NCI-H748 (cell line): ENCODE data around the gene CRISP2.
"Not testable (repeated sequence)": the region's sequence is repeated elsewhere in the genome, so short reads cannot be mapped to it uniquely, and the experiment has no call there.

Experiments used
- DNase-seq: peaks from one replicate; lab custom pipeline; 2025; ENCODE audit not compliant: unreplicated experiment; lab: John Stamatoyannopoulos, UW

CRISP2 gene

DNA sequence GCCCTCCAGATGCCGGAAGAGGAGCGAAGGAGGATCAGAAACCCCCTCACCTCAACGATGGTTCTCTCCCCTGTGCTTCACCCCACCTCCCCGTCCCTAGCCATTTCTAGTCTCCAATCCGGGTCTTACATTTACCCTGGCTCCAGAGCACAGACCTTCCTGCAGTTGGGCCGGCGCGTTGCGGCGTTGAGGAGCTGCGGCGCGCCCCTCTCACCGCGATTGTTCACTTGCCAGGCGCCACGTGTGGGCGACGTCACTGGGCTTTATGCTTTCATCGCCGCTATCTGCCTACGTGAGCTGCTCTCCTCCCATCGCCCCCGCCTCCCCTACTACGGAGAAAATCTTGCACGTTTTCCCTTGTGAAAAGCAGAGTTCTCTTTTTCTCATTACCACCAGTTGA is at the start of gene CRISP2:
Gene CRISP2 (minus strand): TSS at position 198 of the 400 bp plus-strand sequence. CDS start 4,347 bp downstream, outside the sequence.
- DNase-seq, result no peak

DNA sequence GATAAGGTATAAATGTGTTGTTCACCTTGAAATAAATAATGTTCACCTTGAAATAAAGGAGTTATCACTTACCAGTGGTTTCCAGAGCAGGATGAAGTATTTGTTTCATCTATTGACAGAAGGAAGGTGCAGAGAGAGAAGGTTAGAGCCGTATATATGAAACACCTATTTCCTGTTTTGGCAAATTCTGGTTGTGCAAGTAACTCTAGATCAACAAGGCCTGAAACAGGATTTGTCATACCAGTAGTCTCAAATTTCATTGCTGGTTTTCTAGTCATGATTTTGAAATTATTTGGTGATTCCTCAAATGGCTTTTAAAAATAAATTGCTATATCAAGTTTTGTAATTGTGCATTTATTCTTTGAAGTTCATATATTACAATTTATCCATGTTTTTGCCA is 30.9 kb upstream of the CRISP2 start, which contains the start of gene CRISP3:
Gene CRISP3 (minus strand): TSS at position 130 of the 400 bp plus-strand sequence. CDS start 21 bp downstream, at position 109.
- DNase-seq, result peak; percentile 48

- DNase-seq, result no peak
Measured at GRCh38 chr6:49743429-49743828, 30.1 kb upstream of the CRISP2 start.

- DNase-seq, result peak; percentile 89
Measured at GRCh38 chr6:49739423-49739822, 26.1 kb upstream of the CRISP2 start.

- DNase-seq, result peak; percentile 12
Measured at GRCh38 chr6:49736017-49736508, 22.7 kb upstream of the CRISP2 start.

DNA sequence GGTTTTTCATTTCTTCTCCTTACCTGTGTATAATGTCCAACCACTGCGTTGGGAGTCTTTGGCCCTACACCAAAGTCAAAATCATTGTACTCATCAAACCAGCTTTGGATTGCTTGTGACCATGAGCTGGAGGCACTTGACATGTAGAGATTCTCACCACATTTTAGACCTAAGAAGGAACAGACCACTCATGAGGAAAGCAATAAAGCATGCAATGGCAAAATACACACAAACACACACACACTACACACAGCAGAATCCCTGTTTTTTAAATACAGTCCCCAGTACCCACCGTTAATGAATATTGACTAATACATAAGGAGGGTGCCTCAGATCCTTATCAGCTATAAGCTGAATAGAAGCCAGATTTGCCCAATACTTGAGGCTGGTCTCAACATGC is 20.3 kb upstream of the CRISP2 start:
- DNase-seq, result no peak

DNA sequence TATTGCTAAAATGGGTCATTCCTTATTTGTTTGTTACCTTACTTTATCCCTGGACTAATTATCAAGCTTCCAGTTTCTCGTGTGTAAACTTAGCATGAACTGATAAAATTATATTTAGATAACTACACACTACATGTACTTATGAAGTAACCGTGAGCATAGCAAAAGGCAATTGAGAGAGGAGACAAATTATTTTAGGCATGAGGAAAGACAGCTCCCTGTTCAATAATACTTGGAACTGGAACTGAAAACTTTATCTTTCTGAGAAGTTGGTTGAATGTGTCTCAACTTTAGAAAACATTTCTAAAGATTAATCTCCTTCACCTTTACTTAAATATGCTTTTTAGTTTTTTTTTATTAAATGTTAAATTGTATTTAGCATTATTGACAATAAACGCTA is 19.4 kb upstream of the CRISP2 start:
- DNase-seq, result no peak

- no peak for DNase-seq
Measured at GRCh38 chr6:49730251-49730650, 16.9 kb upstream of the CRISP2 start.

DNA sequence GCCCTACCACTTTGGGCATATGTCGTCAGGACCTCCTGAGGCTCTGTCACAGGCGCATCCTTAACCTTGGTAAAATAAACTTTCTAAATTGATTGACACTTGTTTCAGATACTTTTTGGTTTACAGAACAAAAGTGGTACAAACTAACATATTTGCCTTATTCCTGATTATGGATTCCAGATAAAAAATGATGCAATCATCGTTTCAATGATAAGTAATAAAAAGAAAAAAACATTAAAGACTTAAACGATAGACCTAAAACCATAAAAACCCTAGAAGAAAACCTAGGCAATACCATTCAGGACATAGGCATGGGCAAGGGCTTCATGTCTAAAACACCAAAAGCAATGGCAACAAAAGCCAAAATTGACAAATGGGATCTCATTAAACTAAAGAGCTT is 10.6 kb upstream of the CRISP2 start:
- not testable (repeated sequence) for DNase-seq

- no peak for DNase-seq
Measured at GRCh38 chr6:49721297-49721696, 8.0 kb upstream of the CRISP2 start.

DNA sequence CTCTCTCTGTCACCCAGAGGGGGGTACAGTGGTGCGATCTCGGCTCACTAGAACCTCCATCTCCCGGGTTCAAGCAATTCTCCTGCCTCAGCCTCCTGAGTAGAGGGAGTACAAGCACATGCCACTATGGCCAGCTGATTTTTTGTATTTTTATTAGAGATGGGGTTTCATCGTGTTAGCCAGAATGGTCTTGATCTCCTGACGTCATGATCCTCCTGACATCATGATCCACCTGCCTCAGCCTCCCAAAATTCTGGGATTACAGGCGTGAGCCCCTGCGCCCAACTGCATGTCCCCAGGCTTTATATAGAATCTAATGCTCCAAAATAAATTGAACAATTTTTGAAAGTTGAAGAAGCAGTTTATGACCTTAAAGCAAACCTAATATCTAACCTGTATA is 7.0 kb upstream of the CRISP2 start:
- no peak for DNase-seq

DNA sequence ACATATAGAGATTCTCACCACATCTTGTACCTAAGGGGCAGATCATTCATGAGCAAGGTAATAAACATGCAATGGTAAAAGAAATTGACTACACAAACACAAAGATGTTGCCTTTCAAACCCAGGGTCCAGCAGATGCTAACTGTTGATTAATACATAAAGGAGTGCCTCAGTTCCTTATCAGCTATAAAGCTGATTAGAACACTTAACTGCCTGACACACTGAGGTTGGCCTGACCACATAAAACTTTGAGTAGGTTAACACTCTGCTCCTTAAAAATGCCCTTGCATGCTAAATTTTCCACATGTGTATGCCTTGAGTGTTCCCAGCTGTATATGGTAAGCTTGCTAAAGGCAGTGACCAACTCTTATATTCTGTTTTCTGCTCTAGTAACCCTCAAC is 14.9 kb downstream of the CRISP2 start:
- no peak for DNase-seq

GRCh38 chr6:49693512-49693911 is 19.8 kb downstream of the CRISP2 start:
- no peak for DNase-seq

DNA sequence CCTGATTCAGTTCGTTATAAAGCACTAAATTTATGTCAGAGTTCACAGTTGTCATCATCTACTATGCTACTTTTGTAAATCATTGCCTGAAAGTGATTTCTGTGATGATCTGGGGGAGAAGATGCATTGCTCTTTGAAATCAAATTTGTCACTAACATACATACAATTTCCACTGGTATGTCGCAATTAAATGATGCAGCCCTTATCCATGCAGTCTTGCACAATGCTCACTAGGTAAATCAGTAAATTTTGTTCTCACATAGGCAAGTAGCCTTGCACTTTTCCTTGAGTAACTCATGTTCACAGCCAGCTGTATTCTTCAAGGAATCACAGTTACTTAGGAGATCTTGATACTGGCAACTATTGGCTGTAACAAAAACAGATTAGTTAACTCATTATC is 20.8 kb downstream of the CRISP2 start:
- no peak for DNase-seq

DNA sequence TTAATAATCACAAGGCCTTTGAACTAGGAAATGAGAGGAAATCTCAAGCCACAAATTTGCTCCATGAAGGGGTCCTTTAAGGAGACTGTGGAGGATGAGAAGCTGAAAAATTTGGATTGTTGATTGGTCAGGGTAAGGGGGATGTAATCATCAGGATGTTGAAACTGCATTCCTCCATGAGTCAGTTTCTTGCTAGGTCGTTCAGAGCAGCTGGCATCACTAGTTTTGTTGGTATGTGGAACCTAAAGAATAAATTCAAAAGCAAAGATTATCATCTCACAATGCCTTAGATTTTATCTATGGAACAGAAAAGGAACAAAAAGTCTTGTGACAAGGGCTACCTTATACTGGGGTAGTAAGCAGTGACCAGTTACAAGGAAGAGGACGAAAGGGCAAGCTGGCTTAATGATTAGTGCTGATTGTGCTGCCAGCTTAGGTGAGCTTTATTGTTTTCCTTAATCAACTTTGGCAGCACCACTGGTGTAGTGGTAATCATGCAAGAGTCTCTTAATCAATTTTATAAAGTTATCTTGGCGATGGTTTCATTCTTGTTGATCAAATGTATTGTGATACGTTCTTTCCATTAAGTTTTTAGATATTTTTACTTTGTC is 36.6 kb downstream of the CRISP2 start:
- no peak for DNase-seq

DNA sequence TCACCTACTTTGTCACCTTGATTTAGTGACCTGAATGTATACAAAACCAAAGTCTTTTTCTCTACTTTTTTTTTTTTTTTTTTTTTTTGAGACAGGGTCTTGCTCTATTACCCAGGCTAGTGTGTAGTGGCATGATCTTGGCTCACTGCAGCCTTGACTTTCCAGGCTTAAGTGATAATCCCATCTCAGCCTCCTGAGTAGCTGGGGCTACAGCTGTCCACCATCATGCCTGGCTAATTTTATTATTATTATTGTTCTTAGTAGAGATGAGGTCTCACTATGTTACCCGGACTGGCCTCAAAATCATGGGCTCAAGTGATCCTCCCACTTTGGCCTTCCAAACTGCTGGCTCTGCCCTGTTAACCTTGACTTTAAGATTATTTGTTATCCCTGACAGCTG is 37.5 kb downstream of the CRISP2 start:
- no peak for DNase-seq

DNA sequence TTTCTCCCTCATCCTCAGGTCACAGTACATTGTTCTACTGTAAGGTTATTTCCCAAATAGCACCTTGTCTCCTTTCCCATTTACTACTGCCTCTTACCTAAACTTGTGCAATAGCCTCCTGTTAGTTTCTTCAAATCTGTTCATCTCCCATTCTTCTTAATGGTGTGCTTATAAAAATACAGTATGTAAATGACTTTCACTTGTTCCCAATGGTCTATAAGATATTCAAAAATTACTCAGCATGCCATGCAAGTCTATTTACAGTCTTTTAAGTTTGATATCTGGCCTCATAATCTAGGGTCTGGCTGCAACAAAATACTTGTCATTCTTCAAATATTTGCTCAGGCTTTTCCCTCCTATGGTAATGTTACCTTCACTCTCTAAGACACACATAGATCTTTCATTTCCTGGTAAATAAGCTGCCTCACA is 45.2 kb downstream of the CRISP2 start:
- DNase-seq, result no peak

DNA sequence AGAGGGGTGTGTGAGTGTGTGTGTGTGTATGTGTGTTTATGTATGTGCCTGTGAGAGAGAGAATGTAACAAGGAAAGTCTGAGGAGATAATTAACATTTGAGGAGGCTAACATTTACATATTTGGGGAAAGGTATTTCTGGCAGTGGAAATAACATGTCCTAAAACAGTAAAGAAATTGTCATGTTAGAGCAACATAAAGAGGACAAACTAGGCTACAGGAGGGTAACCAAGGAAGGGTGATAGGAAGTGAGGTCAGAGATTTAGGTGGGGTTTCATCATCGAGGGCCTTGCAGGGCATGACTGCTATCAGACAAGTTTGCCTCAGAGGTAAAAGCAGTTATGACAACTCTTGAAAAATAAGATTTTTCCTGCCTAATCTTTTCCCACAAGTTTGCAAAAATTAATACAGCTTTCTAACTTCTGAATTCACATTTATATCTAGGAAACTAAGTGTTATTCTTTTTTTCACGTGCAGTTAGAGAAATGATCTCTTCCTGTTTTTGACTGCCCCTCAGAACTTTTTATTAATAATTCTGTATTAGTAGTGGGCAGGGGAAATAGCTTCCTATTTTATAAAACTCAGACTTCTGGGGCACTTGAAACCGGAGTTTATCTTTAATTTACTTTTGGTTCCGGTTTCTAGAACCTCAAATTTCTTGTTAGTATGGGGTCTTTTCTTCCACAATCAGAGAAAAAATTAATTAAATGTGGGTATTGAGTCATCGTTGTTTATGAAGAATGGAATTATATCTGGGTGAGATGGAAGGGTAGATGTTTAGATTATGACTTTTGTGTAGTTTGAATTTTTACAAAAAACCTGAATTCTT is 46.2 kb downstream of the CRISP2 start:
- no peak for DNase-seq

DNA sequence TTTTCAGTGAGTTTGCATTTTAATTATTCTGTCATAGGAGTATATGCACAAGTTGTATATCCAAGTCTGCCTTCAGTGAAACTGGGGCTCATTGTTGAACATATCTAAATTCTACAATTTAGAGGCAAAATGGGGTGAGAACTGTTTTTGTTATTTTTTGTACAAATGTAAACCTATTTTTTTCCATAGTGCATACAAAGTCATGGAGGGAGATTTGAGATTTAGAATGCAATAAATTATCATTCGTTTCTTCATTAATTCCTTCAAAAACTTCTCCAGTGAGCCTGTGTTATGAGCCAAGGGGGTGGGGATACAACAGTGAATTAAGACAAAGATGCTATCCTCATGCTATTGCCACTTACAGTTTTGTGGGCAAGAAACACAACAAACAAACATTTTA is 46.9 kb downstream of the CRISP2 start:
- DNase-seq, result no peak

- DNase-seq, result no peak
Measured at GRCh38 chr6:49664817-49665216, 48.5 kb downstream of the CRISP2 start.

- DNase-seq, result not testable (repeated sequence)
Measured at GRCh38 chr6:49664054-49664453, 49.3 kb downstream of the CRISP2 start.

GRCh38 chr6:49662892-49663261 is 50.5 kb downstream of the CRISP2 start:
- DNase-seq, result no peak
